Adrenal gland (tissue), 5 donors: Measurements from ENCODE around the gene CPPED1.
"Not testable (repeated sequence)": the region's sequence is repeated elsewhere in the genome, so short reads cannot be mapped to it uniquely, and the experiment has no call there.

ENCODE experiments used
- POLR2A ChIP-seq, 2 donors: fragments of 450-650 bp; IDR thresholded peaks; one replicate each; pipeline ENCODE4 v1.6.1; 2017; ENCODE audit warnings: antibody characterized with exemption in 2 of 2, mild to moderate bottlenecking in 2 of 2, moderate library complexity in 1 of 2
- TF ChIP-seq, protein P1 (sequence below), 6 experiments: fragments of 450-650 bp in 4 of 6; fragments of 200-600 bp in 2 of 6; sonication (generic) in 1 of 6; IDR thresholded peaks; 1 replicate in 5 of 6; 2 replicates in 1 of 6; pipeline versions ENCODE4 v1.5.1 to v1.8.0; 2016 to 2021; ENCODE audit warnings: antibody characterized with exemption in 6 of 6, mild to moderate bottlenecking in 2 of 6, moderate library complexity in 1 of 6
- donor health status: DM: no; HTN: no; CAD: no.

- not testable (repeated sequence) for TF ChIP-seq POLR2A (IDR thresholded peaks at IDR 0.05)
- TF ChIP-seq, protein P1, sequence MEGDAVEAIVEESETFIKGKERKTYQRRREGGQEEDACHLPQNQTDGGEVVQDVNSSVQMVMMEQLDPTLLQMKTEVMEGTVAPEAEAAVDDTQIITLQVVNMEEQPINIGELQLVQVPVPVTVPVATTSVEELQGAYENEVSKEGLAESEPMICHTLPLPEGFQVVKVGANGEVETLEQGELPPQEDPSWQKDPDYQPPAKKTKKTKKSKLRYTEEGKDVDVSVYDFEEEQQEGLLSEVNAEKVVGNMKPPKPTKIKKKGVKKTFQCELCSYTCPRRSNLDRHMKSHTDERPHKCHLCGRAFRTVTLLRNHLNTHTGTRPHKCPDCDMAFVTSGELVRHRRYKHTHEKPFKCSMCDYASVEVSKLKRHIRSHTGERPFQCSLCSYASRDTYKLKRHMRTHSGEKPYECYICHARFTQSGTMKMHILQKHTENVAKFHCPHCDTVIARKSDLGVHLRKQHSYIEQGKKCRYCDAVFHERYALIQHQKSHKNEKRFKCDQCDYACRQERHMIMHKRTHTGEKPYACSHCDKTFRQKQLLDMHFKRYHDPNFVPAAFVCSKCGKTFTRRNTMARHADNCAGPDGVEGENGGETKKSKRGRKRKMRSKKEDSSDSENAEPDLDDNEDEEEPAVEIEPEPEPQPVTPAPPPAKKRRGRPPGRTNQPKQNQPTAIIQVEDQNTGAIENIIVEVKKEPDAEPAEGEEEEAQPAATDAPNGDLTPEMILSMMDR (IDR thresholded peaks at IDR 0.05) = not testable (repeated sequence)
Observed at GRCh38 chr16:12813321-12813720, 9.6 kb upstream of the CPPED1 start.
